RWPE2 (cell line): ENCODE results near the gene RBM20.

Source experiments
- ATAC-seq: fragments of 200-7000 bp; cut with Tn5 transposase; 3 replicates; pipeline ENCODE4 v1.9.1; 2021; ENCODE audit warnings: low read depth
- DNase-seq: peaks from one replicate; pipeline ENCODE4 v3.0.0-alpha.2; 2020; ENCODE audit warnings: low spot score
- H3K27ac ChIP-seq: fragments of 450-650 bp; 2 replicates; pipeline ENCODE4 v1.5.1; 2017; ENCODE audit warnings: mild to moderate bottlenecking; ENCODE audit not compliant: poor library complexity, severe bottlenecking
- H3K27me3 ChIP-seq: fragments of 250-450 bp; sonication (Bioruptor Pico); 2 replicates; pipeline ENCODE4 v1.5.1; 2021; ENCODE audit warnings: mild to moderate bottlenecking, moderate library complexity; ENCODE audit not compliant: insufficient read depth, poor library complexity, severe bottlenecking
- H3K36me3 ChIP-seq: fragments of 250-450 bp; sonication (Bioruptor Pico); 2 replicates; pipeline ENCODE4 v1.5.1; 2020; ENCODE audit warnings: low read depth, mild to moderate bottlenecking, moderate library complexity
- H3K4me1 ChIP-seq: fragments of 250-450 bp; sonication (Bioruptor Pico); 2 replicates; pipeline ENCODE4 v1.5.1; 2021; ENCODE audit warnings: mild to moderate bottlenecking, moderate library complexity; ENCODE audit not compliant: insufficient read depth, poor library complexity, severe bottlenecking
- H3K4me3 ChIP-seq: fragments of 250-450 bp; sonication (Bioruptor Pico); 2 replicates; pipeline ENCODE4 v1.5.1; 2021; ENCODE audit warnings: mild to moderate bottlenecking, moderate library complexity; ENCODE audit not compliant: severe bottlenecking
- H3K9me3 ChIP-seq: fragments of 250-450 bp; sonication (Bioruptor Pico); 2 replicates; pipeline ENCODE4 v1.5.1; 2021; ENCODE audit warnings: mild to moderate bottlenecking, moderate library complexity; ENCODE audit not compliant: severe bottlenecking
- TF ChIP-seq, protein P1 (sequence below): fragments of 450-650 bp; IDR thresholded peaks from one replicate; pipeline ENCODE4 v1.5.1; 2017; ENCODE audit warnings: mild to moderate bottlenecking, moderate library complexity; ENCODE audit not compliant: poor library complexity, severe bottlenecking

Gene RBM20

GRCh38 chr10:110858297-110858934, 214.3 kb downstream of the RBM20 start:
- DNase-seq (no peak), ATAC-seq (no peak)
- H3K4me3 ChIP-seq: no peak overlapping the region
- H3K36me3 ChIP-seq: no peaks in the 10 kb centered on the region
- TF ChIP-seq, protein P1, sequence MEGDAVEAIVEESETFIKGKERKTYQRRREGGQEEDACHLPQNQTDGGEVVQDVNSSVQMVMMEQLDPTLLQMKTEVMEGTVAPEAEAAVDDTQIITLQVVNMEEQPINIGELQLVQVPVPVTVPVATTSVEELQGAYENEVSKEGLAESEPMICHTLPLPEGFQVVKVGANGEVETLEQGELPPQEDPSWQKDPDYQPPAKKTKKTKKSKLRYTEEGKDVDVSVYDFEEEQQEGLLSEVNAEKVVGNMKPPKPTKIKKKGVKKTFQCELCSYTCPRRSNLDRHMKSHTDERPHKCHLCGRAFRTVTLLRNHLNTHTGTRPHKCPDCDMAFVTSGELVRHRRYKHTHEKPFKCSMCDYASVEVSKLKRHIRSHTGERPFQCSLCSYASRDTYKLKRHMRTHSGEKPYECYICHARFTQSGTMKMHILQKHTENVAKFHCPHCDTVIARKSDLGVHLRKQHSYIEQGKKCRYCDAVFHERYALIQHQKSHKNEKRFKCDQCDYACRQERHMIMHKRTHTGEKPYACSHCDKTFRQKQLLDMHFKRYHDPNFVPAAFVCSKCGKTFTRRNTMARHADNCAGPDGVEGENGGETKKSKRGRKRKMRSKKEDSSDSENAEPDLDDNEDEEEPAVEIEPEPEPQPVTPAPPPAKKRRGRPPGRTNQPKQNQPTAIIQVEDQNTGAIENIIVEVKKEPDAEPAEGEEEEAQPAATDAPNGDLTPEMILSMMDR: no peak
- H3K4me1 ChIP-seq: peaks cover 28% of the 10 kb centered on the region
- H3K9me3 ChIP-seq: no peaks in the 10 kb centered on the region
- no peaks in the 10 kb centered on the region for H3K27me3 ChIP-seq
- H3K27ac ChIP-seq: no peak overlapping the region

DNA sequence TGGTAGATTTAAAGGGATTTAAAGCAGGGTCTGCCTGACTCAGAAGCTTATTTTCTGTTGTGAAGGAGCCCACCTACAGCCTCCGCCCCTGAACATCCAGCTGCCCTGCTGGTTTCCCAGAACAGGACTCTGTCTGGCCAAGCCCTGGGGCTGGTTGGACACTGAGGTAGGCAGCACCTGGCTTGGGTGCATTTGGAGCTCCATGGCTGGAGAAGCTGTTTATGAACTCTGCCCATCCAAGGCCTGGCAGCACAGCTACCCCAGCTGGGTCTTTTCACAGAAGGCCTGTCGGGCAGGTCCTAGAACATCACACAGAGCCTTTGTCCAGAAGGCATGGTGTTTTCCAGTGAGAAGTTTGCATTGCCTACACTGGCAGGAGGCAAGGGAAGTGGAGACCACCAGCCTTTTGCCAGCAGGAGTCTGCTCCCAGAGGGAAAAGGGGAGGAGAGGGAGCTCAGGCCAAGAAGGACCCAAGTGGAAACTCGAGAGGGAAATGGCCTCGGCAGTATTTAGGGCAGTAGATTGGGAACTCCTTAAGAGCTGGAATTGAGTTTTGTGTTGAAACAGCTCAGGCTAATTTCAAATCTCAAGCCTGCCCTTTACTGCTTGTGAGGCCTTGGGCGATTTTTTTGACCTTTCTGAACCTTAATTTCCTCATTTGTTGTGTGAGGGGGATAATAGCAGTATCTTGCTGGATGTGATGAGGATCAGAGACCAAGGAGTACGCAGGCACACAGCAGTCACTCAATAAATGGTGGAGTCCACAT, 215.3 kb downstream of the RBM20 start:
- no peak overlapping the region for H3K27ac ChIP-seq
- H3K36me3 ChIP-seq: no peaks in the 10 kb centered on the region
- H3K9me3 ChIP-seq: no peaks in the 10 kb centered on the region
- TF ChIP-seq, protein P1: no peak
- DNase-seq: no peak
- ATAC-seq: no peak
- no peaks in the 10 kb centered on the region for H3K27me3 ChIP-seq
- no peak overlapping the region for H3K4me3 ChIP-seq
- H3K4me1 ChIP-seq: peaks cover 23% of the 10 kb centered on the region

DNA sequence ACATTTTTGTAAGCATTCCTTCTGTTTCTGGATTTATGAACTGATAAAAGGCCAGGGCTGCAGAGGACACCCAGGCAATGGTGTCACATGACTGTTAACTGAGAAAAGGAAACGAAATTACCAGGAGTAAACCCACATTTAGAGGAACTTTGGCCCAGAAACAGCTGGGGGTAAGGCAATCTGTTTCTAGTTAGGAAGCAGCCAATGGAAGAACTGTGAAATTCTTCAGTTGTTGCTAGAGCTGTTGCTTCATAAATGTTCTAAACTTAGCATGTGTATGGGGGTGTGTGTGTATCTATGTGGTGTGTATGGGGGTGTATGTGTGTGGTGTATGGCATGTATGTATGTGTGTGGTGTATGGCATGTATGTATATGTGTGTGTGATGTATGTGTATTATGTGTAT, 215.8 kb downstream of the RBM20 start:
- H3K36me3 ChIP-seq: no peaks in the 10 kb centered on the region
- DNase-seq (no peak), ATAC-seq (no peak)
- H3K4me1 ChIP-seq: peaks cover 29% of the 10 kb centered on the region
- no peaks in the 10 kb centered on the region for H3K27me3 ChIP-seq
- TF ChIP-seq, protein P1: no peak
- no peak overlapping the region for H3K4me3 ChIP-seq
- H3K9me3 ChIP-seq: no peaks in the 10 kb centered on the region
- H3K27ac ChIP-seq: no peak overlapping the region

DNA sequence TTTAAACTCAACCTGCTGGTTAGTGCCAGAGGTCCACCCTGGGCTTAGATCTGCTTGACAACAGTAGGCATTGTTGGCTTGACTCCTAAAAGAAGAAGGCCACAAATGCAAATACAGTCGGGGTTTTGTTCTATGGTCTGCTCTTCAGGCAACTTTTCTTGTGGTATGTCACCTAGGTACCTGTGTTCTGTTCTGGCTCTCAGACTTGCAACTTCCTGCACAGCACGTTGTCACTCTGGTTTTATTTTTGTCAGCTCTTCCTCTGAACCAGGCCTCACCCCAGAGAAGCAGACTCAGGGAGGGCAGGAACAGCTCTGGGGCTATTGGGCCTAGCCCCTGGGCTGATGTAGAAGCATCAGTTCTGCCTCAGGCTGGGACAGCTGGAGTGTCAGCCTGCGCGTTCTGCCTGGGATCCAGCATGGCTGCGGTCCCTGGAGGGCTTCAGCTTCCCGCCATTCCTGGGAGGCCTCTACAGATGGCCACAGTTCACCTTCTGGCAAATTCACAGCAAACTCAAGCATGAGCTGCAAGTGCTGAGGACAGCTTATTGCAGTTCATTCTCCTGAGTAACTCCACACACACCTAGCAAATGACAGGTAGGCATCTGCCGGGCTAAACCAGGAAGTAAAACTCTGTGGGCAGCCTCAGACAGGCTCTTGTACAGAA, 216.6 kb downstream of the RBM20 start:
- Histone ChIP-seq H3K4me1 (peaks cover 36% of the 10 kb centered on the region), H3K9me3 (no peaks in the 10 kb centered on the region), H3K27me3 (no peaks in the 10 kb centered on the region), H3K4me3 (no peak overlapping the region), H3K27ac (peak overlapping the region; percentile 77), H3K36me3 (no peaks in the 10 kb centered on the region)
- ATAC-seq (no peak), DNase-seq (no peak)
- TF ChIP-seq, protein P1: no peak
